Fibroblast of lung (primary cell): ENCODE measurements around the gene DRAXIN. TPM values are rescaled to one million over a fixed set of nuclear protein-coding genes. Genes with fewer than 3 reads are reported as not detected.

ENCODE experiments used
- DNase-seq, 2 donors: peaks; one replicate each; pipeline versions ENCODE4 v3.0.0 to v3.0.0-alpha.2; 2010; ENCODE audit warnings: low read depth in 2 of 2
- H2AFZ ChIP-seq: 2 replicates; pipeline ENCODE4 v1.5.1; 2012; ENCODE audit warnings: low read length, control low read depth, inconsistent platforms
- H3K27ac ChIP-seq: 2 replicates; pipeline ENCODE4 v1.5.1; 2011; ENCODE audit warnings: low read length, control low read depth; ENCODE audit not compliant: insufficient read depth
- H3K27me3 ChIP-seq: 2 replicates; pipeline ENCODE4 v1.5.1; 2011; ENCODE audit warnings: mild to moderate bottlenecking, low read length; ENCODE audit not compliant: control insufficient read depth, insufficient read depth
- H3K36me3 ChIP-seq: 2 replicates; pipeline ENCODE4 v1.5.1; 2011; ENCODE audit warnings: low read length; ENCODE audit not compliant: control insufficient read depth, insufficient read depth
- H3K4me1 ChIP-seq: 2 replicates; pipeline ENCODE4 v1.5.1; 2011; ENCODE audit warnings: low read length; ENCODE audit not compliant: control insufficient read depth, insufficient read depth; ENCODE audit errors: extremely low read depth
- H3K4me2 ChIP-seq: 2 replicates; pipeline ENCODE4 v1.5.1; 2011; ENCODE audit warnings: low read length, control low read depth; ENCODE audit not compliant: insufficient read depth; ENCODE audit errors: extremely low read depth
- H3K4me3 ChIP-seq, 4 experiments: fragments of 200-600 bp in 1 of 4; sonication (generic) in 1 of 4; replicated peaks in 1 of 4; 2 replicates each; pipeline ENCODE4 v1.5.1; 2011 to 2016; ENCODE audit warnings: low read length in 4 of 4, low read depth in 3 of 4, mild to moderate bottlenecking in 3 of 4, control low read depth in 2 of 4, inconsistent platforms in 1 of 4, mixed read lengths in 1 of 4; ENCODE audit not compliant: insufficient read depth in 1 of 4; ENCODE audit errors: control extremely low read depth in 1 of 4
- H3K79me2 ChIP-seq: 2 replicates; pipeline ENCODE4 v1.5.1; 2012; ENCODE audit warnings: mild to moderate bottlenecking, low read length, inconsistent platforms; ENCODE audit not compliant: control insufficient read depth, insufficient read depth
- H3K9ac ChIP-seq: 2 replicates; pipeline ENCODE4 v1.5.1; 2011; ENCODE audit warnings: mild to moderate bottlenecking, low read length, control low read depth; ENCODE audit not compliant: insufficient read depth
- H3K9me3 ChIP-seq: 2 replicates; pipeline ENCODE4 v1.5.1; 2012; ENCODE audit warnings: low read depth, low read length; ENCODE audit not compliant: control insufficient read depth, insufficient read depth
- H4K20me1 ChIP-seq: 2 replicates; pipeline ENCODE4 v1.5.1; 2011; ENCODE audit warnings: low read length; ENCODE audit not compliant: control insufficient read depth, insufficient read depth; ENCODE audit errors: extremely low read depth
- EZH2 ChIP-seq: IDR thresholded peaks from 2 replicates; pipeline ENCODE4 v1.5.1; 2012; ENCODE audit warnings: low read length, control low read depth, mild to moderate bottlenecking; ENCODE audit errors: missing control alignments
- polyA plus RNA-seq, 2 donors: library from polyadenylated mRNA; depleted of rRNA in 1 of 2; stranded (reverse) in 1 of 2; unstranded in 1 of 2; fragments of >200 nt; gene quantifications; 2 replicates each; pipeline ENCODE4 v1.2.1, GENCODE V29; 2011 to 2012; ENCODE audit warnings: missing spikeins in 1 of 2
- total RNA-seq: library from RNA; depleted of rRNA; stranded (reverse); fragments of >200 nt; gene quantifications from 2 replicates; pipeline ENCODE4 v1.2.1, GENCODE V29; 2014
- TF ChIP-seq, protein P1 (sequence below), 2 donors: IDR thresholded peaks in 1 of 2; conservative IDR thresholded peaks in 1 of 2; 1 replicate in 1 of 2; 2 replicates in 1 of 2; pipeline ENCODE4 v1.5.1; 2011 to 2012; ENCODE audit warnings: low read length in 2 of 2, control low read depth in 1 of 2, inconsistent platforms in 1 of 2, low read depth in 1 of 2, mild to moderate bottlenecking in 1 of 2

The DRAXIN gene
- total and polyA plus RNA-seq, 2 donors (not counting 1 experiment from before 2014, with no cell fraction given): 0.03 to 0.50 TPM

DNA sequence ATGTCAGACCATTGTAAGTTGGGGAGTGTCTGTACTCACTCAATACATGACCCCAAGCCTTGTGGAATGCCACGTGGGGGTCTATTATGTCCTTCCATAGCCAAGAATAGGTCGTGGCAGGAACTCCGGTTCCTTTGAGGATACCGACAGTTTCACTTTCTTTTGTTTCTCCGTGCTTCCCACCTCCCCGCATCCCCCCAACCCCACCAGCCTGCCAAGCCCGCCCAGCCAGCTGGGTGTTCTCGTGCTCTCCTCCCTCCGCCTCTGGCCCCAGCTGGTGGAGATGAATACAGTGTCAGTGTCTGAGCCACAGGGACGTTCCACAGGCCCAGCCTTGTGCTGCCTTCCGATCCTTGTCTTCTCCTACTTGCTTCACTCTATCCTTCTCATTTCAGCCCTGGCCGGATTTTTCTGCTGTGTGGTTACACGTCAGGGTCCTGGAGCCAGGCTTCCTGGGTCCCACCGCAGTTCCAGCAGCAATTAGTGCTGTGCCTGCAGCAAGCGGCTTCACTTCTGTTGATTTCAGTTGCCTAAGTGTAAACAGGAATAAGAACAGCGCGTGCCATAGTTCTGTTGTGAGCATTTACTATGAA is 40.3 kb downstream of the DRAXIN start:
- Histone ChIP-seq H3K4me1 (peaks cover 9% of the 10 kb centered on the region), H4K20me1 (no peaks in the 10 kb centered on the region), H3K79me2 (no peaks in the 10 kb centered on the region), H3K27me3 (no peaks in the 10 kb centered on the region), H3K4me2 (peak overlapping the region; percentile 74), H2AFZ (peak overlapping the region; percentile 94), H3K9me3 (no peaks in the 10 kb centered on the region), H3K9ac (peak overlapping the region; percentile 61), H3K4me3 (peak overlapping the region; percentile 34 to 72 (median 62)), H3K36me3 (no peaks in the 10 kb centered on the region), H3K27ac (peak overlapping the region; percentile 75)
- DNase-seq: peak; percentile 57 to 79
- TF ChIP-seq, protein P1, sequence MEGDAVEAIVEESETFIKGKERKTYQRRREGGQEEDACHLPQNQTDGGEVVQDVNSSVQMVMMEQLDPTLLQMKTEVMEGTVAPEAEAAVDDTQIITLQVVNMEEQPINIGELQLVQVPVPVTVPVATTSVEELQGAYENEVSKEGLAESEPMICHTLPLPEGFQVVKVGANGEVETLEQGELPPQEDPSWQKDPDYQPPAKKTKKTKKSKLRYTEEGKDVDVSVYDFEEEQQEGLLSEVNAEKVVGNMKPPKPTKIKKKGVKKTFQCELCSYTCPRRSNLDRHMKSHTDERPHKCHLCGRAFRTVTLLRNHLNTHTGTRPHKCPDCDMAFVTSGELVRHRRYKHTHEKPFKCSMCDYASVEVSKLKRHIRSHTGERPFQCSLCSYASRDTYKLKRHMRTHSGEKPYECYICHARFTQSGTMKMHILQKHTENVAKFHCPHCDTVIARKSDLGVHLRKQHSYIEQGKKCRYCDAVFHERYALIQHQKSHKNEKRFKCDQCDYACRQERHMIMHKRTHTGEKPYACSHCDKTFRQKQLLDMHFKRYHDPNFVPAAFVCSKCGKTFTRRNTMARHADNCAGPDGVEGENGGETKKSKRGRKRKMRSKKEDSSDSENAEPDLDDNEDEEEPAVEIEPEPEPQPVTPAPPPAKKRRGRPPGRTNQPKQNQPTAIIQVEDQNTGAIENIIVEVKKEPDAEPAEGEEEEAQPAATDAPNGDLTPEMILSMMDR (conservative IDR thresholded peaks at IDR 0.05 in 1 of 2, IDR thresholded peaks at IDR 0.05 in 1 of 2; ENCODE audit: low read depth in 1 of 2, low read length in 2 of 2): no peak
- TF ChIP-seq EZH2: no peak

DNA sequence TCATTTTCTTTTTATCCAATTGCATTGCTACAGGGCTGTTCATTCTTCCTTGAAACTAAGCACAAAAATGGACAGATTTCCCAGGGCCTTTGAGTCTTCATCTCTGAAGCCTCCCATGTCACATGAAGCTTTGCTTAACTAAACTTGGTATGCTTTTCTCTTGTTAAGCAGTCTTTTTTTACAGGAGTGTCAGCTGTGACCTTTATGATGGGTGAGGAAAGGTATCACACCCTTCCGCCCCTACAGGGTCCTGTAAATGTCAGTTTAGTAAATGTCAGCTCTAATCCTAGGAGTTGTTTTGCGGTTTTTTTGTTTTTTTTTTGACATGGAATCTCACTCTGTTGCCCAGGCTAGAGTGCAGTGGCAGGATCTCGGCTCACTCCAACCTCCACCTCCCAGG is 41.8 kb downstream of the DRAXIN start:
- Histone ChIP-seq H3K27me3 (no peaks in the 10 kb centered on the region), H3K27ac (no peak overlapping the region), H3K4me2 (no peak overlapping the region), H3K9me3 (no peaks in the 10 kb centered on the region), H3K9ac (no peak overlapping the region), H3K4me1 (peaks cover 9% of the 10 kb centered on the region), H3K36me3 (no peaks in the 10 kb centered on the region), H4K20me1 (no peaks in the 10 kb centered on the region), H3K79me2 (no peaks in the 10 kb centered on the region), H2AFZ (no peak overlapping the region), H3K4me3 (no peak overlapping the region)
- no peak for TF ChIP-seq EZH2
- TF ChIP-seq, protein P1 (conservative IDR thresholded peaks at IDR 0.05 in 1 of 2, IDR thresholded peaks at IDR 0.05 in 1 of 2; ENCODE audit: low read depth in 1 of 2, low read length in 2 of 2): no peak
- no peak for DNase-seq

DNA sequence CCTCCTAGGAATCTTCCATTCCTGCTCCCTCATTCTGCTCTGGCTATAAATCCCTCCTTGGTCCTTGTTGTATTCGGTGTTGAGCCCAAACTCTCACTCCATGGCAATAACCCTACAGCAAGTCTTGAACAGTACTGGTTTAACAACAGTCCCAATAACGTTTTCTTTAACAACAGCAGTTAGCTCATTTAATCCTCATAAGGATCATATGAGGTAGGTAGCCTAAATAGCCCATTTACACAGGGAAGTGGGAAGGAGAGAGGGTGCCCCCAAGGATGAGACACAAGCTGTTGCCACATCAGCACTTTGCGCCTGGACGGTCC is 44.0 kb downstream of the DRAXIN start:
- H3K9ac ChIP-seq: no peak overlapping the region
- H4K20me1 ChIP-seq: no peaks in the 10 kb centered on the region
- H3K4me3 ChIP-seq: peak overlapping the region in 2 of 4 experiments; percentile 90 to 98
- no peak overlapping the region for H3K4me2 ChIP-seq
- TF ChIP-seq, protein P1 (conservative IDR thresholded peaks at IDR 0.05 in 1 of 2, IDR thresholded peaks at IDR 0.05 in 1 of 2; ENCODE audit: low read depth in 1 of 2, low read length in 2 of 2): no peak
- TF ChIP-seq EZH2: no peak
- DNase-seq: no peak
- peaks cover 7% of the 10 kb centered on the region for H3K4me1 ChIP-seq
- H2AFZ ChIP-seq: peak overlapping the region; percentile 2
- no peak overlapping the region for H3K27ac ChIP-seq
- no peaks in the 10 kb centered on the region for H3K9me3 ChIP-seq
- no peaks in the 10 kb centered on the region for H3K79me2 ChIP-seq
- H3K36me3 ChIP-seq: no peaks in the 10 kb centered on the region
- H3K27me3 ChIP-seq: no peaks in the 10 kb centered on the region
